GM19467 (cell line): ENCODE data around the gene BTBD9.

Source experiments
- ATAC-seq: cut with Tn5 transposase; IDR thresholded peaks from one replicate; pipeline ENCODE4 v1.9.1; 2021; ENCODE audit warnings: mild to moderate bottlenecking, moderate library complexity; ENCODE audit not compliant: unreplicated experiment

Gene BTBD9

GRCh38 chr6:38487423-38487822 lies 152.3 kb downstream of the BTBD9 start:
- ATAC-seq = no peak

GRCh38 chr6:38485488-38485887 lies 154.2 kb downstream of the BTBD9 start:
- no peak for ATAC-seq

- ATAC-seq = no peak
These were observed 155.1 kb downstream of the BTBD9 start for GRCh38 chr6:38484656-38485055.

- ATAC-seq = peak; percentile 59
These were observed 156.2 kb downstream of the BTBD9 start for GRCh38 chr6:38483526-38483925.

- ATAC-seq = no peak
These were observed 157.3 kb downstream of the BTBD9 start for GRCh38 chr6:38482466-38482865.

GRCh38 chr6:38481851-38482250 lies 157.9 kb downstream of the BTBD9 start:
- ATAC-seq = no peak

GRCh38 chr6:38481211-38481836 lies 158.4 kb downstream of the BTBD9 start:
- ATAC-seq = no peak

- ATAC-seq = no peak
These were observed 159.7 kb downstream of the BTBD9 start for GRCh38 chr6:38480036-38480435.

GRCh38 chr6:38479331-38479730 lies 160.4 kb downstream of the BTBD9 start:
- no peak for ATAC-seq

GRCh38 chr6:38477680-38478260 lies 162.0 kb downstream of the BTBD9 start:
- ATAC-seq = no peak

- no peak for ATAC-seq
These were observed 162.8 kb downstream of the BTBD9 start for GRCh38 chr6:38476888-38477287.

GRCh38 chr6:38476141-38476540 lies 163.6 kb downstream of the BTBD9 start:
- no peak for ATAC-seq

GRCh38 chr6:38470548-38470947 lies 169.2 kb downstream of the BTBD9 start:
- ATAC-seq = no peak

- ATAC-seq = no peak
These were observed 172.2 kb downstream of the BTBD9 start for GRCh38 chr6:38467566-38467965.

- ATAC-seq = no peak
These were observed 179.5 kb downstream of the BTBD9 start for GRCh38 chr6:38460186-38460585.

- no peak for ATAC-seq
These were observed 180.4 kb downstream of the BTBD9 start for GRCh38 chr6:38459291-38459690.

- no peak for ATAC-seq
These were observed 185.9 kb downstream of the BTBD9 start for GRCh38 chr6:38453861-38454260.

GRCh38 chr6:38452816-38453660 lies 186.7 kb downstream of the BTBD9 start:
- no peak for ATAC-seq

- ATAC-seq = no peak
These were observed 189.0 kb downstream of the BTBD9 start for GRCh38 chr6:38450717-38451116.

GRCh38 chr6:38445925-38446324 lies 193.8 kb downstream of the BTBD9 start:
- ATAC-seq = no peak

GRCh38 chr6:38445336-38445735 lies 194.4 kb downstream of the BTBD9 start:
- no peak for ATAC-seq
